ENCODE measurements around the gene NOMO2. TPM values are rescaled to one million over a fixed set of nuclear protein-coding genes. Genes with fewer than 3 reads are reported as not detected.
A peak's percentile ranks its signal among the peaks of the same experiment; 100 is the strongest.
"Not testable (repeated sequence)": the region's sequence is repeated elsewhere in the genome, so short reads cannot be mapped to it uniquely, and the experiment has no call there.

Gene NOMO2
- total RNA-seq, 2 donors from 2014 or later, result 121 to 157 TPM

GRCh38 chr16:18521445-18522181 is 40.3 kb downstream of the NOMO2 start:
- not testable (repeated sequence) for H3K36me3 Mint-ChIP-seq; H3K4me3 Mint-ChIP-seq; ATAC-seq; H3K9me3 Mint-ChIP-seq; DNase-seq (ENCODE audit: low spot score); H3K27ac Mint-ChIP-seq; H3K4me1 Mint-ChIP-seq (ENCODE audit: low read depth in 2 of 2); H3K27me3 Mint-ChIP-seq

GRCh38 chr16:18518536-18519283 is 43.2 kb downstream of the NOMO2 start:
- H3K9me3 Mint-ChIP-seq; DNase-seq (ENCODE audit: low spot score); H3K27ac Mint-ChIP-seq; H3K4me1 Mint-ChIP-seq (ENCODE audit: low read depth in 2 of 2); H3K36me3 Mint-ChIP-seq; H3K4me3 Mint-ChIP-seq; H3K27me3 Mint-ChIP-seq; ATAC-seq: not testable (repeated sequence)

GRCh38 chr16:18498430-18498829 is 63.5 kb downstream of the NOMO2 start:
- not testable (repeated sequence) for H3K27me3 Mint-ChIP-seq; DNase-seq (ENCODE audit: low spot score); H3K4me3 Mint-ChIP-seq; H3K9me3 Mint-ChIP-seq; H3K36me3 Mint-ChIP-seq; H3K27ac Mint-ChIP-seq; H3K4me1 Mint-ChIP-seq (ENCODE audit: low read depth in 2 of 2)
- ATAC-seq, result peak in 1 of 2 donors; percentile 48

- not testable (repeated sequence) for H3K4me1 Mint-ChIP-seq (ENCODE audit: low read depth in 2 of 2); ATAC-seq; H3K36me3 Mint-ChIP-seq; DNase-seq (ENCODE audit: low spot score); H3K4me3 Mint-ChIP-seq; H3K9me3 Mint-ChIP-seq; H3K27me3 Mint-ChIP-seq; H3K27ac Mint-ChIP-seq
These were observed 64.9 kb downstream of the NOMO2 start for GRCh38 chr16:18497032-18497431.

- not testable (repeated sequence) for H3K4me1 Mint-ChIP-seq (ENCODE audit: low read depth in 2 of 2); H3K36me3 Mint-ChIP-seq; H3K9me3 Mint-ChIP-seq; DNase-seq (ENCODE audit: low spot score); H3K4me3 Mint-ChIP-seq; H3K27me3 Mint-ChIP-seq; H3K27ac Mint-ChIP-seq
- peak in 1 of 2 donors; percentile 63 for ATAC-seq
These were observed 69.6 kb downstream of the NOMO2 start for GRCh38 chr16:18492118-18492897.

- ATAC-seq; H3K36me3 Mint-ChIP-seq; H3K4me3 Mint-ChIP-seq; H3K4me1 Mint-ChIP-seq (ENCODE audit: low read depth in 2 of 2); H3K9me3 Mint-ChIP-seq; DNase-seq (ENCODE audit: low spot score); H3K27me3 Mint-ChIP-seq; H3K27ac Mint-ChIP-seq: not testable (repeated sequence)
These were observed 125.9 kb downstream of the NOMO2 start for GRCh38 chr16:18436025-18436424.

GRCh38 chr16:18415827-18416226 is 146.1 kb downstream of the NOMO2 start:
- not testable (repeated sequence) for DNase-seq (ENCODE audit: low spot score); H3K27me3 Mint-ChIP-seq; H3K36me3 Mint-ChIP-seq; H3K4me3 Mint-ChIP-seq; H3K27ac Mint-ChIP-seq; H3K9me3 Mint-ChIP-seq; H3K4me1 Mint-ChIP-seq (ENCODE audit: low read depth in 2 of 2)
- ATAC-seq, result peak; percentile 61 to 69

GRCh38 chr16:18409532-18410293 is 152.2 kb downstream of the NOMO2 start:
- H3K36me3 Mint-ChIP-seq; H3K27me3 Mint-ChIP-seq; H3K27ac Mint-ChIP-seq; DNase-seq (ENCODE audit: low spot score); H3K9me3 Mint-ChIP-seq; H3K4me1 Mint-ChIP-seq (ENCODE audit: low read depth in 2 of 2); H3K4me3 Mint-ChIP-seq: not testable (repeated sequence)
- ATAC-seq, result peak in 1 of 2 donors; percentile 64

- not testable (repeated sequence) for DNase-seq (ENCODE audit: low spot score); H3K36me3 Mint-ChIP-seq; H3K4me3 Mint-ChIP-seq; H3K9me3 Mint-ChIP-seq; H3K27me3 Mint-ChIP-seq; H3K4me1 Mint-ChIP-seq (ENCODE audit: low read depth in 2 of 2); H3K27ac Mint-ChIP-seq
- peak; percentile 90 to 98 for ATAC-seq
These were observed 159.8 kb downstream of the NOMO2 start for GRCh38 chr16:18401851-18402657.

GRCh38 chr16:18401159-18401558 is 160.7 kb downstream of the NOMO2 start:
- not testable (repeated sequence) for ATAC-seq; H3K27me3 Mint-ChIP-seq; H3K27ac Mint-ChIP-seq; H3K4me1 Mint-ChIP-seq (ENCODE audit: low read depth in 2 of 2); H3K36me3 Mint-ChIP-seq; H3K9me3 Mint-ChIP-seq; DNase-seq (ENCODE audit: low spot score)
- H3K4me3 Mint-ChIP-seq, result peak overlapping the region; percentile 71

- H3K36me3 Mint-ChIP-seq; H3K27me3 Mint-ChIP-seq; H3K4me1 Mint-ChIP-seq (ENCODE audit: low read depth in 2 of 2); ATAC-seq; H3K27ac Mint-ChIP-seq; H3K4me3 Mint-ChIP-seq; H3K9me3 Mint-ChIP-seq; DNase-seq (ENCODE audit: low spot score): not testable (repeated sequence)
These were observed 167.5 kb downstream of the NOMO2 start for GRCh38 chr16:18394363-18394762.

GRCh38 chr16:18387767-18388166 is 174.1 kb downstream of the NOMO2 start:
- ATAC-seq, result peak; percentile 20 to 32
- DNase-seq (ENCODE audit: low spot score); H3K27ac Mint-ChIP-seq; H3K27me3 Mint-ChIP-seq; H3K36me3 Mint-ChIP-seq; H3K9me3 Mint-ChIP-seq; H3K4me1 Mint-ChIP-seq (ENCODE audit: low read depth in 2 of 2); H3K4me3 Mint-ChIP-seq: not testable (repeated sequence)

GRCh38 chr16:18386517-18386916 is 175.4 kb downstream of the NOMO2 start:
- H3K27me3 Mint-ChIP-seq; ATAC-seq; H3K4me3 Mint-ChIP-seq; H3K9me3 Mint-ChIP-seq; H3K4me1 Mint-ChIP-seq (ENCODE audit: low read depth in 2 of 2); H3K27ac Mint-ChIP-seq; H3K36me3 Mint-ChIP-seq; DNase-seq (ENCODE audit: low spot score): not testable (repeated sequence)

All from natural killer cell treated with Interleukin-12 subunit alpha and Interleukin-12 subunit beta and Interleukin-15 and Interleukin-18, amount 100 ng/mL, for 72 hours (primary cell).